HG03571 (cell line): ENCODE measurements around the gene SF3B1.
"Not testable (repeated sequence)": the region's sequence is repeated elsewhere in the genome, so short reads cannot be mapped to it uniquely, and the experiment has no call there.

ENCODE experiments used
- ATAC-seq: cut with Tn5 transposase; IDR thresholded peaks from one replicate; pipeline ENCODE4 v1.9.1; 2021; ENCODE audit not compliant: unreplicated experiment

SF3B1 gene

GRCh38 chr2:197434541-197435513, at the start of gene SF3B1:
Gene SF3B1 (minus strand): TSS chr2:197435028. CDS start chr2:197434999, 29 bp downstream.
- peak; percentile 91 for ATAC-seq

GRCh38 chr2:197484248-197484647, 49.4 kb upstream of the SF3B1 start:
- not testable (repeated sequence) for ATAC-seq

- ATAC-seq: no peak
These were observed 45.6 kb upstream of the SF3B1 start for GRCh38 chr2:197480165-197481036.

GRCh38 chr2:197477797-197478196, 43.0 kb upstream of the SF3B1 start:
- no peak for ATAC-seq

GRCh38 chr2:197472166-197472565, 37.3 kb upstream of the SF3B1 start:
- no peak for ATAC-seq

- no peak for ATAC-seq
These were observed 29.3 kb upstream of the SF3B1 start for GRCh38 chr2:197464175-197464574.

- ATAC-seq: no peak
These were observed 26.2 kb upstream of the SF3B1 start for GRCh38 chr2:197461057-197461456.

- ATAC-seq: no peak
These were observed 25.8 kb upstream of the SF3B1 start for GRCh38 chr2:197460649-197461048.

- no peak for ATAC-seq
These were observed 20.6 kb upstream of the SF3B1 start for GRCh38 chr2:197455428-197455827.

GRCh38 chr2:197454923-197455322, 20.1 kb upstream of the SF3B1 start:
- no peak for ATAC-seq

GRCh38 chr2:197453914-197454398, 19.1 kb upstream of the SF3B1 start:
- ATAC-seq: peak; percentile 20

- ATAC-seq: peak; percentile 92
These were observed 18.5 kb upstream of the SF3B1 start, which contains the start of gene COQ10B for GRCh38 chr2:197453123-197453913. Gene COQ10B (plus strand): TSS chr2:197453552. CDS start chr2:197453561, 9 bp downstream.

- ATAC-seq: no peak
These were observed 17.9 kb upstream of the SF3B1 start for GRCh38 chr2:197452754-197453122.

GRCh38 chr2:197450935-197451358, 16.1 kb upstream of the SF3B1 start:
- not testable (repeated sequence) for ATAC-seq

GRCh38 chr2:197450465-197450864, 15.6 kb upstream of the SF3B1 start:
- no peak for ATAC-seq

- no peak for ATAC-seq
These were observed 12.0 kb upstream of the SF3B1 start for GRCh38 chr2:197446844-197447243.

GRCh38 chr2:197445746-197446145, 10.9 kb upstream of the SF3B1 start:
- ATAC-seq: no peak

- no peak for ATAC-seq
These were observed 8.0 kb upstream of the SF3B1 start for GRCh38 chr2:197442857-197443256.

- no peak for ATAC-seq
These were observed 2.6 kb upstream of the SF3B1 start for GRCh38 chr2:197437380-197437779.

GRCh38 chr2:197435598-197436420, 981 bp upstream of the SF3B1 start:
- no peak for ATAC-seq
